ENCODE data around the gene DCUN1D2.

- no peak for TF ChIP-seq CTCF (conservative IDR thresholded peaks at IDR 0.05)
- TF ChIP-seq EZH2 (IDR thresholded peaks at IDR 0.05; ENCODE audit: low read depth) = no peak
Observed at GRCh38 chr13:113493315-113493951, 2.9 kb upstream of the DCUN1D2 start.
